NCI-H2196 (cell line): ENCODE data around the gene RPS27.
"Not testable (repeated sequence)": the region's sequence is repeated elsewhere in the genome, so short reads cannot be mapped to it uniquely, and the experiment has no call there.

Experiments
- DNase-seq: peaks from one replicate; lab custom pipeline; 2025; ENCODE audit not compliant: unreplicated experiment; lab: John Stamatoyannopoulos, UW

The RPS27 gene

DNA sequence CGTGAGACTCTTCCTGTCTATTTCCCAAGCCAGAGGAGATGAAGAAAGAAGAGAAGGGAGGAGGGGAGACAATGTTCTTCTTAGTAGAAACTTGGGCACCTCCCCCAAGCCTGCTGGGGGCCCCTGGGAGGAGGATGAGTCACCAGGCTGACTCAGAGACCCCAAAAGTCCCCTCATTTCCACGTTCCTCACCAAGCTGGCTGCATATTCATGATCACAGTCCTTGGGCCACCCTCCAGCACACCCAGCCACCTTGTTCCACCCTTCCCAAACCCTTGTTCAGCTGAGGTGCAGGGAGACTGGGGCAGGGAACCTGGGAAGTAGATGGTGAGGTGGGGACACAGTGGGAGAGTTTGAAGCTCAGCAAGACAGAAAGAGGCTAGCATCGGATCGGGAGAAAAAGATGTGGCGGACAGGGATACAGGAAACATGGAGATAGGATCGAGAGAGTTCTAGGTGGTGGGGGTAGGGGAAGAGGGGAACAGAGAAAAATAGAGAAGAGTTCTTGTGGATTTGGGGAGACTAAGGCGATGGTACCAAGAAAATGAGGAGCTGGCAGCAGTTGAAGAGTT lies 5.1 kb upstream of the RPS27 start:
- no peak for DNase-seq

- DNase-seq = peak; percentile 77
These were observed 4.4 kb upstream of the RPS27 start, which contains the start of gene RAB13 for GRCh38 chr1:153985941-153986761. Gene RAB13 (minus strand): TSS chr1:153986339. CDS start chr1:153986236, 103 bp downstream.

DNA sequence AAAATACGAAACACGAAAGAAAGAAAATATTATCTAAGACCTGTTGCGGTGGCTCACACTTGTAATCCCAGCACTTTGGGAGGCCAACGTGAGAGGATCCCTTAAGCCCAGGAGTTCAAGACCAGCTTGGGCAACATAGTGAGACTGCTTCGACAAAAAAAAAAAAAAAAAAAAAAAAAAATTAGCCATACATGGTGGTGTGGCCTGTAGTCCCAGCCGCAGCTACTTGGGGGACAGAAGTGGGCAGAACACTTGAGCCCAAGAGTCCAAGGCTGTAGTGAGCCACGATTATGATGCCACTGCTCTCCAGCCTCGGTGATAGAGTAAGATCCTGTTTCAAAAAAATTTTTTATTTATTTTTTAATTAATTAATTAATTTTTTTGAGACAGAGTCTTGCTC lies 2.9 kb upstream of the RPS27 start:
- DNase-seq = no peak

- no peak for DNase-seq
These were observed 629 bp downstream of the RPS27 start for GRCh38 chr1:153991151-153991630.

DNA sequence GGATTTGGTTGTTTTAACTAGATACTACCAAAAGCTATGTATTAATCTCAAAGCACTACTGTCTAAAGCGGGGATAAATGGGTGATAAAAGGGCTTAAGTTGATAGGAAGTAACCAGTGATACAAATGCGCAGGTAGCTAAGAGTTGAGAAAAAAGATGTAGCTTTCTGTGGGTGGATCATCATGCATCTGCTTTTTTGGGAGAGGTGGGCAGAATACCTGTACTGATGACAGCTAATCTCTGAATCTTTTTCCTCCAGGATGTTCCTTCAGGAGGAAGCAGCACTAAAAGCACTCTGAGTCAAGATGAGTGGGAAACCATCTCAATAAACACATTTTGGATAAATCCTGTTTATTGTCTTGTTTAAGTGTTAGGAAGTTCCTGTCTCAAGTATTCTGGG lies 1.2 kb downstream of the RPS27 start:
- no peak for DNase-seq

GRCh38 chr1:153995202-153995601 lies 4.6 kb downstream of the RPS27 start:
- DNase-seq = no peak

- DNase-seq = no peak
These were observed 5.1 kb downstream of the RPS27 start for GRCh38 chr1:153995640-153996039.

DNA sequence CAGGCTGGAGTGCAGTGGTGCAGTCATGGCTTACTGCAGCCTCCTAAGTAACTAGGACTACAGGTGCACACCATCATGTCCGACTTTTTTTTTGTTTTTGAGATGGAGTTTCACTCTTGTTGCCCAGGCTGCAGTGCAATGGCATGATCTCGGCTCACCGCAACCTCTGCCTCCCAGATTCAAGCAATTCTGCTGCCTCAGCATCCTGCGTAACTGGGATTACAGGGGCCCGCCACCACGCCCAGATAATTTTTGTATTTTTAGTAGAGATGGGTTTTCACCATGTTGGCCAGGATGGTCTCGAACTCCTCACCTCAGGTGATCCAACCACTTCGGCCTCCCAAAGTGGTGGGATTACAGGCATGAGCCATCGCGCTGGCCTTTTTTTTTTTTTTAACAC lies 6.3 kb downstream of the RPS27 start:
- DNase-seq = not testable (repeated sequence)

DNA sequence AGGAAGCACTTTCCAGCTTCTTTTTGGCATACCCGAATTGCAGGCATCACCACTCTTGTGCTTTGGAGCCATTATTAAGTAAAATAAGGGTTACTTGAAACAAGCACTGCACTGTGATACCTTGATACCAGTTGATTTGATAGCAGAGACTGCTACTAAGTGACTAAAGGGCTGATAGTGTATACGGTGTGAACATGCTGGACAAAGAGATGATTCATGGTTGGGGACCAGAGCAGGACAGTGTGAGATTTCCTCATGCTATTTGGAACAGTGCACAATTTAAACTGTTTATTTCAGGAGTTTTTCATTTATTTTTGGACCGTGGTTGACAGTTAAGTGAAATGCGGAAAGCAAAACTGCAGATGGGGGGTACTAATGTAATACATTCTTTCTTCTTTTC lies 9.9 kb downstream of the RPS27 start:
- DNase-seq = no peak

GRCh38 chr1:154006136-154006535 lies 15.6 kb downstream of the RPS27 start:
- DNase-seq = no peak

DNA sequence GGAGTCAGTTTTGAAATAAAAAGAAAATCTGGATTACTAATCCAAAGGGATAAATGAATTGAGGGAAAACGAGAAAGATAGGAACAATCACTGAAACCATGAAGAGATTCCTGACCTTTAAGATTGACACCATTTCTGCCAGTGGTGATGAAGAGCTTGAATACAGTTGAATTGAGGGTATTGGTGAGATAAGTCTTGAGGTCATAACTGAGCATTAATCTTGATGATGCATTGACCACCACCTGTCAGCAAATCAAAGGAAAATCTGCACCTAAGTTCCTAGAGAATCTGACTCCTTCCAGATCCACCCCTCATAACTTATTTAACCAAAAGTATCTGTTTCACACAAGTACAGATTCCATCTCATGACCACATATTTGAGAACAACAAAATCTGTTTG lies 21.6 kb downstream of the RPS27 start:
- DNase-seq = no peak

DNA sequence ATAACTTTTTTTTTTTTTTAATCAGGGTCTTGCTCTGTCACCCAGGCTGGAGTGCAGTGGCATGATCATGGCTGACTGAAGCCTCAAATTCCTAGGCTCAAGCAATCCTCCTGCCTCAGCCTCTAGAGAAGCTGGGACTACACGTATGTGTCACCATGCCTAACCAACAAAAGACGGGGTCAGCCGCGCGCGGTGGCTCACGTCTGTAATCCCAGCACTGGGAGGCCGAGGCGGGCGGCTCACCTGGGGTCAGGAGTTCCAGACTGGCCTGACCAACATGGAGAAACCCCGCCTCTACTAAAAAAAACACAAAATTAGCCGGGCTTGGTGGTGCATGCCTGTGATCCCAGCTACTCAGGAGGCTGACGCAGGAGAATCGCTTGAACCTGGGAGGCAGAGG lies 22.0 kb downstream of the RPS27 start:
- DNase-seq = not testable (repeated sequence)

DNA sequence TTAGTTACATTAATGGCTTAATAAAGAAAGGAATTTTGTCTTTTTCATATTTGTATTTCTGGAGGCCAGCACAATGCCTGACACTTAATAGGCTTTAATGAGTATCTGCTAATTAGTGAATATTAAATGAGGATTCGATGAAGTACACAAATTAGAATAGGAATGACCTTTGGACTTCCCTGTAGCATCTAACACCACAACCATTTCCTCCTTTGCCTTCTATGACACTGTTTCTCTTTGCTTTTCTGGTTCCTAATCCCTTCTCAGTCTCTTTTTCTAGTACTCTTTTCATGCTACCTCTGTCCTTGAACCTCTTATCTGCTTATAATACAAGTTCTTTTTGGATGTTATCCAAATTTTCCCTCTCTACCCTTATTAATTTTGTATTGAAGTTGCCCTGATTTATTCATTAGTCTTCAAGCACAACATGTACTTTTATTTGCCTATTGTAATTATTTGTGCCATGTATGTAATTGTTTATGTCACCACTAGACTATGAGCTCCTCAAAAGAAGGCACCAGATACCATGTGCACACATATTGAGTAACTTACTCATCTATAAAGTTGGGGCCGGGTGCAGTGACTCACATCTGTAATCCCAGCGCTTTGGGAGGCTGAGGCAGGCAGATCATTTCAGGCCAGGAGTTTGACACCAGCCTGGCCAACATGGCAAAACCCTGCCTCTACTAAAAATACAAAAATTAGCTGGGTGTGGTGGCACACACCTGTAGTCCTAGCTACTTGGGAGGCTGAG lies 23.8 kb downstream of the RPS27 start:
- no peak for DNase-seq

DNA sequence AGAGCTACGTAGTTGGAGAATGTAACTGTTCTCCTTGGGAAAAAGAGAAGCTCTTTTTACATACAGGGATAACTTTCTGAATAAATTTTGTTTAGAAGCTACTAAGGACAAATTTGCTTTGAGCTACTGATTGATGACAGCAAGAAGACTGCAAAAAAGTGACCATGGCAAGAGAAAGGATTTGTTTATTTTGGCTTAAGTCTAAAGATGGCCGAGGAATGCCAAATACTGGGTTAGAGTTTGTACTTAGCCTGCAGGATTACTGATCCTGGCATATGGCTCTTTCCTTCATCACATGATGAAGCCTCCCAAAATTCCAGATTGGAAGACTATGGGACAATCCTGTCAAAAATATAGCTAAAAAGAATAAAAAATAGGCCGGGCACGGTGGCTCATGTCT lies 28.7 kb downstream of the RPS27 start:
- DNase-seq = no peak

DNA sequence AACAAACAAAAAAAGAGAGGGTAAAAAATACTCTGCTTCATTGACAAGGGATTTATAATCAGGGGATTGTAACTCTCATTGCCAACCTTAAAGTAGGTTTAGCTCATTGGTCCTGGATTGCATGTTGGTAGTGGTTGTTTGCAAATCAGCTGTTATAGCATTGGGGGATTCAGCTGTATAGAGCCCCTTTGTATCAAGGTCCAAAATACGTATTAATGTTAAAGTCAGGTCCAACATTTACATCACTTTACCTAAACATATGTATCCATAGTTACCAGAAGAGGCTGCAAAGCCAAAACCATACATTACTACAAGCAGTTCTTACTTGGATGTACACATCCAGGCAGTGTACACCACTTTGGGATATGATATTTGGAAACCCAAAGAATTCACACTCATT lies 29.4 kb downstream of the RPS27 start:
- DNase-seq = no peak

DNA sequence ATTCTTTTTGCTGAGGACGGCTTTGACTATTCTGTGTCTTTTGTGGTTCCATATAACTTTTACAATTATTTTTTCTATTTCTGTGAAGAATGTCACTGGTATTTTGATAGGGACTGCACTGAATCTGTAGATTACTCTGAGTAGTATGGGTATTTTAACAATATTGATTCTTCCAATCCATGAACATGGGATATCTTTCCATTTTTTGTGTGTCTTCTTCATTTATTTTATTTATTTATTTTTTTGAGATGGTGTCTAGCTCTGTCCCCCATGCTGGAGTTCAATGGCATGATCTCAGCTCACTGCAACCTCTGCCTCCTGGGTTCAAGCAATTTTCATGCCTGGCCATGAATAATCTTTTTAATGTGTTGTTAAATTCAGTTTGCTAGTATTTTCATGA lies 43.1 kb downstream of the RPS27 start:
- not testable (repeated sequence) for DNase-seq
